Measurements from ENCODE around the gene IL18R1. TPM values are rescaled to one million over a fixed set of nuclear protein-coding genes. Genes with fewer than 3 reads are reported as not detected.

IL18R1 gene
- total and polyA plus RNA-seq, 7 donors, result 0.60 to 5.2 (median 1.4) TPM

DNA sequence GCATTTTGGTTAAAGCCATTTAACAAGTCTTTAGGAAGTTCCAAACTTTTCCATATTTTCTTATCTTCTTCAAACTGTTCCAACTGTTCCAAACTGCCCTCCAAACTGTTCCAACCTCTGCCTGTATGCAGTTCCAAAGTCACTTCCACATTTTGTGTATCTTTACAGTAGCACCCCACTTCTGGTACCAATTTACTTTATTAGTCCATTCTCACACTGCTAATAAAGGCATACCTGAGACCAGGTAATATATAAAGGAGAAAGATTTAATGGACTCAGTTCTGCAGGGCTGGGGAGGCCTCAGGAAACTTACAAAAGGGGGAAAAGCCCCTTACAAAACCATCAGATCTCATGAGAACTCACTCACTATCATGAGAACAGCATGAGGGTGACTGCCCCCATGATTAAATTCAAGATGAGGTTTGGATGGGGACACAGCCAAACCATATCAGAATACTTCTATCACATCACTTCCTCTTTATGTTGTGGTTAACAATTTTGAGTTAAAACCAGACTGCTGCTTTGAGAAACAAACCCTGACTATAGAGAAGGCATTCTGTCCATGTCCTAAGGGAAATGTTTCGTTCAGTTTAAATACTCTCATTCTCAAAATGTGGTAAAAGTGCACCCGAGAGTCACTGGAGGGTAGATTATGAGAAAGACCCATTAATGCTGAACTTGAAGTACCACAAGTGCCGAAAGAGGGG is 11.0 kb downstream of the IL18R1 start:
- no peak for DNase-seq
- Histone ChIP-seq H3K27me3 (no peaks in the 10 kb centered on the region), H3K36me3 (no peaks in the 10 kb centered on the region), H3K4me1 (no peaks in the 10 kb centered on the region), H3K4me3 (no peak overlapping the region), H3K9me3 (peaks cover 0 to 9% (median 3%) of the 10 kb centered on the region in 4 donors), H3K27ac (no peak overlapping the region)
- WGBS, 2 donors, result 66 to 88% methylated on average over 3 of the region's 3 CpGs
- intact Hi-C loops (cut with DNase I), result no loop called here
- TF ChIP-seq POLR2AphosphoS5 (IDR thresholded peaks at IDR 0.05) (no peak), POLR2A (IDR thresholded peaks at IDR 0.05) (no peak), EP300 (IDR thresholded peaks at IDR 0.05) (no peak)
- TF ChIP-seq, protein P1, sequence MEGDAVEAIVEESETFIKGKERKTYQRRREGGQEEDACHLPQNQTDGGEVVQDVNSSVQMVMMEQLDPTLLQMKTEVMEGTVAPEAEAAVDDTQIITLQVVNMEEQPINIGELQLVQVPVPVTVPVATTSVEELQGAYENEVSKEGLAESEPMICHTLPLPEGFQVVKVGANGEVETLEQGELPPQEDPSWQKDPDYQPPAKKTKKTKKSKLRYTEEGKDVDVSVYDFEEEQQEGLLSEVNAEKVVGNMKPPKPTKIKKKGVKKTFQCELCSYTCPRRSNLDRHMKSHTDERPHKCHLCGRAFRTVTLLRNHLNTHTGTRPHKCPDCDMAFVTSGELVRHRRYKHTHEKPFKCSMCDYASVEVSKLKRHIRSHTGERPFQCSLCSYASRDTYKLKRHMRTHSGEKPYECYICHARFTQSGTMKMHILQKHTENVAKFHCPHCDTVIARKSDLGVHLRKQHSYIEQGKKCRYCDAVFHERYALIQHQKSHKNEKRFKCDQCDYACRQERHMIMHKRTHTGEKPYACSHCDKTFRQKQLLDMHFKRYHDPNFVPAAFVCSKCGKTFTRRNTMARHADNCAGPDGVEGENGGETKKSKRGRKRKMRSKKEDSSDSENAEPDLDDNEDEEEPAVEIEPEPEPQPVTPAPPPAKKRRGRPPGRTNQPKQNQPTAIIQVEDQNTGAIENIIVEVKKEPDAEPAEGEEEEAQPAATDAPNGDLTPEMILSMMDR (IDR thresholded peaks at IDR 0.05), result no peak

DNA sequence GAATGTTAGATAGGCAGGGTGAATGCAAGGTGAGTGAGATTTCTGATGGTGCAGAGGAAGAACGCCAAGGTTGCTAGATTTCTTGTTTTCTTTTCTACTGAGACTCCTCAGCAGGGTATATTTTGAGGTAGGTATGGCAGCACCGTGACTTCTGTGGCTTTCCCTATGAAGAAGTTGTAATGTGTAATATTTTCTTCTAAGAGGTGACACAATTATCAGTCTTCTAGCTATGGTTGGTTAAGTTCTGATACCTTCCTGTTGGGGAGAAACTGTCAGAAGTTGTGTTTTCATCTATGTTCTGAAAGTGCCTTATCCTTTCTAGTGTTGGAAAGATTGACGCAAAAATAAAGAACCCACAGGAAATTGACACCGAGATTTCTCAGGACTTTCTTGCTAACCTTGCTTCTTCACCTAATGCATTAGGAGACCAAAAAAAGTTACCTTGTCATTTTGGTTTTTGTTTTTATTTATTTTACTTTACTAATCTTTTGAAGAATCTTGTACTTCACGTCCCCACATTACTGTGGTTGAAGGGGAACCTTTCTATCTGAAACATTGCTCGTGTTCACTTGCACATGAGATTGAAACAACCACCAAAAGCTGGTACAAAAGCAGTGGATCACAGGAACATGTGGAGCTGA is 11.9 kb downstream of the IL18R1 start:
- intact Hi-C loops (cut with DNase I), result no loop called here

GRCh38 chr2:102368461-102369109 is 13.0 kb downstream of the IL18R1 start:
- intact Hi-C loops (cut with DNase I), result no loop called here
- Histone ChIP-seq H3K4me1 (no peaks in the 10 kb centered on the region), H3K4me3 (no peak overlapping the region), H3K36me3 (no peaks in the 10 kb centered on the region), H3K27me3 (no peaks in the 10 kb centered on the region), H3K9me3 (peaks cover 0 to 9% (median 3%) of the 10 kb centered on the region in 4 donors), H3K27ac (no peak overlapping the region)
- 84 to 89% methylated on average over 5 of the region's 5 CpGs for WGBS, 2 donors
- TF ChIP-seq POLR2A (IDR thresholded peaks at IDR 0.05), result no peak
- TF ChIP-seq POLR2AphosphoS5 (IDR thresholded peaks at IDR 0.05), result no peak
- TF ChIP-seq EP300 (IDR thresholded peaks at IDR 0.05), result no peak
- TF ChIP-seq, protein P1 (IDR thresholded peaks at IDR 0.05), result no peak
- DNase-seq, result no peak

More for the DNA sequence above, 11.9 kb downstream of the IL18R1 start:
- TF ChIP-seq POLR2A (IDR thresholded peaks at IDR 0.05) (no peak), POLR2AphosphoS5 (IDR thresholded peaks at IDR 0.05) (no peak), EP300 (IDR thresholded peaks at IDR 0.05) (no peak)
- TF ChIP-seq, protein P1 (IDR thresholded peaks at IDR 0.05), result no peak
- no peaks in the 10 kb centered on the region for H3K36me3 ChIP-seq
- no peak overlapping the region for H3K27ac ChIP-seq
- WGBS, 2 donors, result 62 to 90% methylated on average over 6 of the region's 6 CpGs
- no peak for DNase-seq
- no peak overlapping the region for H3K4me3 ChIP-seq
- no peaks in the 10 kb centered on the region for H3K4me1 ChIP-seq
- H3K27me3 ChIP-seq, result no peaks in the 10 kb centered on the region
- H3K9me3 ChIP-seq, result peaks cover 0 to 9% (median 3%) of the 10 kb centered on the region in 4 donors

DNA sequence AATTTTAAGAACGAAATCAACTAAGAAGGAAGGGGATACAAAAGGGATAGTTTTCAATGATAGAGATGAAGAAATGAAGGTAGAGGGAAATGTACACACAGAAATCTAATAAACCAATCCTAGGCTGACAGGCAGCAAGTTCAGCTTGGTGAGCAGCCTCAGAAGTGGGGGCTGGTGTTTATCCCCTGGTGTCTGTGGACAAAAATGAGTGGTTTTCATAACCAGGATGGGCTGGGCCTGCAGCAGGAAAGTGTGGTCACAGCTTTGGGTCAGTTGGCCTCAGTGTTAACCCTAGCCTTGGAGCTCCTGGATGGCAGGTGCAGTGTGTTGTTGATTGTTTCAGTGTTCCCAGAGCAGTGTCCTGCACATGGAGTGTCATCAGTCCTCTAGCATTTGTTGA is 14.3 kb downstream of the IL18R1 start:
- intact Hi-C loops (cut with DNase I), result no loop called here
- no peaks in the 10 kb centered on the region for H3K36me3 ChIP-seq
- no peak overlapping the region for H3K27ac ChIP-seq
- 91 to 96% methylated on average over 1 of the region's 1 CpG for WGBS, 2 donors
- no peak for DNase-seq
- no peak for TF ChIP-seq POLR2A (IDR thresholded peaks at IDR 0.05)
- TF ChIP-seq, protein P1 (IDR thresholded peaks at IDR 0.05), result no peak
- TF ChIP-seq EP300 (IDR thresholded peaks at IDR 0.05), result no peak
- no peak for TF ChIP-seq POLR2AphosphoS5 (IDR thresholded peaks at IDR 0.05)
- H3K4me1 ChIP-seq, result no peaks in the 10 kb centered on the region
- peaks cover 0 to 9% (median 3%) of the 10 kb centered on the region in 4 donors for H3K9me3 ChIP-seq
- no peaks in the 10 kb centered on the region for H3K27me3 ChIP-seq
- H3K4me3 ChIP-seq, result no peak overlapping the region

Measured in sigmoid colon (tissue), 7 donors.